HFF-Myc (cell line): Measurements from ENCODE around the gene RBM19.

Experiments used
- DNase-seq: peaks from one replicate; pipeline ENCODE4 v3.0.0-alpha.2; 2011; ENCODE audit warnings: low read depth; ENCODE audit errors: extremely low read depth
- H3K4me3 ChIP-seq: replicated peaks from 2 replicates; pipeline ENCODE4 v1.5.1; 2011; ENCODE audit warnings: low read depth, mild to moderate bottlenecking, control low read depth, low read length
- TF ChIP-seq, protein P1 (sequence below): IDR thresholded peaks from 2 replicates; pipeline ENCODE4 v1.5.1; 2012; ENCODE audit warnings: mild to moderate bottlenecking, low read depth, low read length, control low read depth; ENCODE audit errors: missing control alignments

RBM19 gene

DNA sequence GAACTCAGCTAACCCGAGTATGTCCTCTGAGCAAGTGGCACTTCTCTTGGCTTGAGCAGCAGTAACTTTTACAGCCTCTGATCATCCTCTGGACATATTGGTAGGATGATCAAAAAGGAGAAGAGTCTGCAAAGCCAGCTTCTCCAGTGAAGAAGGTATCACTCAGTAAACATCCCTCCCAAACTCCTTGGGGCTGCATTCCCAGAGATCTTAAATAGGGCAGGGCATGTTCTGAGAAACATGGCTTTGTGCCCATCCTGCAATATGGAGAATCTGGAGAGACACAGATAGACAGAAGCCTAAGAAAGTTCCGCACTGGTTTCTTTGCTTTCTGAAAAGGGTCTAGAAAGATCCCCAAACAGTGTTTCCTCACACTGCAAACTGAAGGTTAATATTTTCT is 65.4 kb downstream of the RBM19 start:
- TF ChIP-seq, protein P1, sequence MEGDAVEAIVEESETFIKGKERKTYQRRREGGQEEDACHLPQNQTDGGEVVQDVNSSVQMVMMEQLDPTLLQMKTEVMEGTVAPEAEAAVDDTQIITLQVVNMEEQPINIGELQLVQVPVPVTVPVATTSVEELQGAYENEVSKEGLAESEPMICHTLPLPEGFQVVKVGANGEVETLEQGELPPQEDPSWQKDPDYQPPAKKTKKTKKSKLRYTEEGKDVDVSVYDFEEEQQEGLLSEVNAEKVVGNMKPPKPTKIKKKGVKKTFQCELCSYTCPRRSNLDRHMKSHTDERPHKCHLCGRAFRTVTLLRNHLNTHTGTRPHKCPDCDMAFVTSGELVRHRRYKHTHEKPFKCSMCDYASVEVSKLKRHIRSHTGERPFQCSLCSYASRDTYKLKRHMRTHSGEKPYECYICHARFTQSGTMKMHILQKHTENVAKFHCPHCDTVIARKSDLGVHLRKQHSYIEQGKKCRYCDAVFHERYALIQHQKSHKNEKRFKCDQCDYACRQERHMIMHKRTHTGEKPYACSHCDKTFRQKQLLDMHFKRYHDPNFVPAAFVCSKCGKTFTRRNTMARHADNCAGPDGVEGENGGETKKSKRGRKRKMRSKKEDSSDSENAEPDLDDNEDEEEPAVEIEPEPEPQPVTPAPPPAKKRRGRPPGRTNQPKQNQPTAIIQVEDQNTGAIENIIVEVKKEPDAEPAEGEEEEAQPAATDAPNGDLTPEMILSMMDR, result no peak
- no peak for DNase-seq
- no peak overlapping the region for H3K4me3 ChIP-seq

DNA sequence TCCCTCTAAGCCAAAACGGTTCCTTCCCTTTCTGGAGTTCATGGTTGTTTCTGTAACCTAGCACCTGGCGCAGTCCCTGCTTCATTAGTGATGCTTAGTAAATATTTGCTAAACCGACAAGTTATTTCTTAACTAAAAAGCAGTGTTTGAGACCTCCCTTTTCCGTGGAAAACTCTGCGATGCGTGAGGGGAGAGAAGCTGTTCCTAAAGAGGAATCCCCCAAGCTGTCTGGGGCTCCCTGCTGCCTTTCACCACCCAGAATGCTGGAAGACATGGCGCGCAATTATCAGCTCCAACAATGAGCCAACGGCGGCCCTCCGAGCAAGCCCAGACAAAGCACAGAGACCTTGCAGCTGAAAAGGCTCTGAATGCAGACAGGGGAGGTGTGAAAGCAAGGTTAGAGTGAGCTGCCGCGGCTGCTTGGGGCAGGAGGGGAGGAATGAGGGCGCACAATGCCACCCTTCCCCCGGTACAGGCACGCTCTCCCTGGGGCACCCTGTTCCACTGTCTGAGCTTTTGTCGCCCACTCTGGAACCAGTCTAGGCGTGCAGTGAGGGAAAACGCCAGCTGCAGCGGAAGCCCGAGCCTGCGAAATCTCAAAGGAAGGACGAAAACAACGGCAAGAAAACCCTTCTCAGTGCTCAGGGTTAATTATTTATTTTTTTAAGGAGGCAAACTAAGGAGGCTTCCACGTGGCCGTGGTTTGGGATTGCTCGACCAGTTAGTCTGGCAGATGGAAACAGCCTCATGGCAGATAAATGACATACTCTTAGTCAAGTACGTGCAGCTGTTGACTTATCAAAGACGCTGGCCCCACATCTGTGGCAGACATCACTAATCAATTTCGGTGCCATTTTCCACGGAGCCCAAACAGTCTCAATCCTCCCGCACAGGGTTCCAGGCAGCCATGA is 66.3 kb downstream of the RBM19 start:
- TF ChIP-seq, protein P1, result no peak
- H3K4me3 ChIP-seq, result no peak overlapping the region
- no peak for DNase-seq

DNA sequence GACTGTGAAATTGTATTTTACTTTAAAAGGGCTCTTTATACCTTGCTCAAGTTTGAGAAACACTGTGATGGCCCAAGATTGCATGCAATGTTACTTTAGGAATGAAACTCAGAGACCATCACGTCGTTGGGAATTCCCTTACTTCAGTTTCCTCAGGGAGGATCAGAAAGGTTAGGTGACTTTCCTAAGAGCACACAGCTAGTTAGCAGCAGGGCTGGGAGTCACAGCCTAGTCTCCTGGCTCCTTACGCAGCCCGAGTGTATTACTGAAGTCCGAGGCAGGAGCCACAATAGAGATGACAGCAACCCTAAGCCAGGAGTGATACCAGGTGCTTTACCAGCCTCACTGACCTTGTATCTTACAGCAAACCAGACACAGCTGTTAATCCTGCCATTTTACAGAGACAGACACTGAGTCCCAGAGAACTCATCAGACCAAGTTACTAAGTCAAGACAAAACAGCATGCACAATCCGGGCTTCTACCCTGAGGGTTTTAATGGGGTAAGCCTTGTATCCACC is 67.0 kb downstream of the RBM19 start:
- TF ChIP-seq, protein P1, result no peak
- no peak for DNase-seq
- H3K4me3 ChIP-seq, result no peak overlapping the region

DNA sequence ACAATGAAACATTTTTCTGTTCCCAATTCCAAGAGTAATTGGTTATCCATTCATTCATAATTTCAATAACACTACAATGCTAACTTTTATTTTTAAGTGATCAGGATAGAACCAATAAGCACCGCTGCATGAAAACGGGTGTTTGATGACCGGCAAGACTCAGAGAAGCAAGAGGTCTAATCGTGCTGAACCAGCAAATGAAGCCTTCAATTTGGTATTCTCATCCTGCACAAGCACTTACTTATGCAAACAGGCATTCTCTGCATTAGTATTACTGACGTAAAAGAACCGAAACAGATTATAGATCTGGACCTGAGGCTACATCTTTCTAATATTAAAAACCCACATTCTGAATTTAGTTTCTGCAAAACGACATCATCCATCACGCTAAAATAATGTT is 67.7 kb downstream of the RBM19 start:
- TF ChIP-seq, protein P1, result no peak
- H3K4me3 ChIP-seq, result no peak overlapping the region
- no peak for DNase-seq

DNA sequence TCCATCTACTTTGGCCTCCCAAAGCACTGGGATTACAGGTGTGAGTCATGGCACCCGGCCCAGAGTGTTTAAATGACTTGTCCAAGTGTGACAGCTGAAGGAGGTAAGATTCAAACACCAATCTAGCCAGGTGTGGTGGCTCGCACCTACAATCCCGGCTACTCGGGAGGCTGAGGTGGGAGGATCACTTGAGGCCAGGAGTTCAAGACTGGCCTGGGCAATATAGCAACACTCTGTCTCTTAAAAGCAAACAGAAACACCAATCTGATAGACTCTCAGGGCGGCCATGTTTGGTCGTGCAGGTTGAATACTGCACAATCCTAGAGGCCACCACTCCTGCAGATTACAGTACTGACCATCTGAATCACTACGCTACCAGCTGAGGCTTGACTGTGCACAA is 68.7 kb downstream of the RBM19 start:
- no peak overlapping the region for H3K4me3 ChIP-seq
- TF ChIP-seq, protein P1, result no peak
- DNase-seq, result no peak

DNA sequence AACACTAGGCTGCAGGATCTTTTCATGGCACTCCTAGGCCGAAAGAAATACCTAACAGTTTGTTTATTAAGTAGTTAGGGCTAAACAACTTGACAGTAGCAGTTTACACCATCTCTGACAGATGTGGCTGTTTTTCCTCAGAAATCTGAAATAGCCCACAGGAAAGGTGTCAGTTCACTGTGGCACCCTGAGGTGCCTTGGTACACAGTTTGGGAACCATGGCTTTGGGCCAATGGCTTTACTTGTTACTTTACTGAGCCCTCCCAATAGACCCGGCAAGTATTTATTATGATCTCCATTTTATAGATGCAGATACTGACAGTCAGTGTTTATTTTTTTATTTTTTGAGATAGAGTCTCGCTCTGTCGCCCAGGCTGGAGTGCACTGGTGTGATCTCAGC is 69.3 kb downstream of the RBM19 start:
- DNase-seq, result no peak
- TF ChIP-seq, protein P1, result no peak
- no peak overlapping the region for H3K4me3 ChIP-seq
